Activated T-helper 1 cell treated with anti-CD3 and anti-CD28 coated beads, Interleukin-12 subunit alpha, Interleukin-12 subunit beta, Interleukin-2, Interleukin-4 antibody, amounts not matched to agents 30 ng/mL and 10 ng/mL and 1 ng/mL, durations not matched to agents 14 hours and 24 hours and 36 hours (primary cell): Measurements from ENCODE around the gene CCR6. TPM values are rescaled to one million over a fixed set of nuclear protein-coding genes. Genes with fewer than 3 reads are reported as not detected.

ENCODE experiments used
- DNase-seq: peaks from one replicate; pipeline ENCODE4 v3.0.0; 2021; ENCODE audit warnings: low spot score
- H3K27ac Mint-ChIP-seq: one replicate; pipeline ENCODE4 v1.8.0; 2021; ENCODE audit warnings: mild to moderate bottlenecking, mixed read lengths
- H3K27me3 Mint-ChIP-seq: one replicate; pipeline ENCODE4 v1.8.0; 2022; ENCODE audit warnings: mild to moderate bottlenecking, moderate library complexity, mixed read lengths; ENCODE audit not compliant: insufficient read depth
- H3K36me3 Mint-ChIP-seq: one replicate; pipeline ENCODE4 v1.8.0; 2021; ENCODE audit warnings: low read depth, mixed read lengths
- H3K4me1 Mint-ChIP-seq: one replicate; pipeline ENCODE4 v1.8.0; 2021; ENCODE audit warnings: low read depth, mixed read lengths
- H3K4me3 Mint-ChIP-seq: one replicate; pipeline ENCODE4 v1.8.0; 2021; ENCODE audit warnings: mild to moderate bottlenecking, moderate library complexity, mixed read lengths
- H3K9me3 Mint-ChIP-seq: one replicate; pipeline ENCODE4 v1.8.0; 2021; ENCODE audit warnings: mixed read lengths
- intact Hi-C: fragments of 100-400 bp; cut with micrococcal nuclease; formaldehyde crosslinking; loops from one replicate; pipeline ENCODE4 v1.15.1; 2024
- total RNA-seq: library from RNA; stranded (reverse); gene quantifications from 2 replicates; pipeline ENCODE4 v1.2.3, GENCODE V29; 2022

CCR6 gene
- total RNA-seq, 1 donor from 2014 or later = not detected

DNA sequence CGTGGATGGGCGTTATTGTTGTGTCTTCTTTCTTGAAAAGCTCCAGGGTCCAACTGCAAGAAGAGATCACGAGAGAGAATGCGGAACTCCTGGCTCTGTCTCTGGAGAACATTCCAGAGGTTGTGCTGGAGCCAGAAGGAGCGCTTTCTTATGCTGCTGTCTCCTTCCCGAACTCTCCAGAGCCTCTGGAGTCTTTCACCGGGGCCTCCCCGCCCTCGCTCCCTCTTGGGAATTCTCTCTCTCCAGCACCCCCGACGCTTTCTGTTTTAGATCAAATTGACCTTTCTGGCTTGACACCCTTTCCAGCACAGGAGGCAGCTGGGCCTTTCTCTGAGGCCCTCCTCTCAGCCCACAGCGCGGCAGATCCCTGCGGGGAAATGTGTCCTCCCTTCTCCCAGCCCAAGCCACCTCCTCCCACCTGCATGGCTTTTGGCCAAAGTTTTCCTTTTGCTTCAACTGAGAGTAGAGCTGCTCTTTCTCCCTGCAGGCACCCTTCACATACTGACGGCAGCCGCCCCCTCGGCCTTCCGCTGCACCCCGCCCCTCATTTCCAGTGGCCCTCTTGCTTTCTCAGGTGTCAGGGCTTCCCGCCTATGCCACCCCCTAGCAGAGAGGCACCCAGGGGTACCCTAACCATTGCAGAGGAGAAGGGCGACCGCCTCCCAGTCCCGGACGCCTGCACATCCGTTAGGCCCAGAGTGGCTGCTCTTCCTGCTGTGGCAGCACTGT, 6.6 kb upstream of the CCR6 start:
- Mint-ChIP-seq H3K4me3 (no peak overlapping the region), H3K9me3 (no peaks in the 10 kb centered on the region), H3K36me3 (no peaks in the 10 kb centered on the region), H3K27ac (no peak overlapping the region), H3K4me1 (no peaks in the 10 kb centered on the region), H3K27me3 (peaks cover 6% of the 10 kb centered on the region)
- DNase-seq = no peak
- intact Hi-C loops = no loop called here

DNA sequence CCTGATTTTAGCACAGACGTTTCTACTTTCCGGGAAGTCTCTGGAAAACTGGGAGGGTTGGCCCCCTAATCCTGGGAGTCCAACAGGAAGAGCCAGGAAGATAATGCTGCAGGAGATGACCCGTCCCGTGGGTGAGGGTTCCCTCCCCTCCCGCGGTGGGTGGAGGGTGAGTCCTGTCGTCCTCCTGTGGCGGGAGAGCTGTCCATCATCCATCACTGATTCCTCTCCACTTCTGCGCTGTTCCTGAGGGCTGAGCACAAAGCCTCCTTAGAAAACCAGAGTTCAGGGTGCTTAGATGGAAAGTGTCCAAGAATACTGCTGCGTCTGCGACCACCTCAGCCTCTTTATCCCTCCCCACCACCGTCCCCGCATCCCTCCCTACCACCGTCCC, 6.1 kb upstream of the CCR6 start:
- DNase-seq = no peak
- Mint-ChIP-seq H3K4me1 (no peaks in the 10 kb centered on the region), H3K36me3 (no peaks in the 10 kb centered on the region), H3K27me3 (peaks cover 8% of the 10 kb centered on the region), H3K27ac (no peak overlapping the region), H3K4me3 (no peak overlapping the region), H3K9me3 (no peaks in the 10 kb centered on the region)
- intact Hi-C loops = no loop called here

DNA sequence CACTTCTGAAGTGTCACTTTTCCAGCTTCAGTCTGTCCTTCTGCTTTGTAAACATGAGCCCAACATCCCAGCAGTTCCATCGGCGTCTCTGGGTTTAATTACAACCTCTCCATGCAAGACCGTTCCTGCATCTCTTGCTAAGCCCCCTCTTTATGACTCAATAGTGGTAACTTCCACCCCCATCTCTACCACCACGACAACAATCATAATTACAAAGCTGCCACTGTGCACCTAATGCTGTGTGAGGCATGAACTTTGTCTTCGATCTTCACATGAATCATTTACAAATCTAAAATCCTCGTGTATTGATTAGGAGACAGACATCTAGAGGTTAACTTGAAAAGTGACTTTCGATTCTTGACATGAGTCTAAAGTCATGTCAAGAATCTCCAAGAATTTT, 4.9 kb upstream of the CCR6 start:
- DNase-seq = no peak
- Mint-ChIP-seq H3K9me3 (no peaks in the 10 kb centered on the region), H3K36me3 (no peaks in the 10 kb centered on the region), H3K4me1 (no peaks in the 10 kb centered on the region), H3K27ac (no peak overlapping the region), H3K27me3 (peaks cover 3% of the 10 kb centered on the region), H3K4me3 (no peak overlapping the region)
- intact Hi-C loops = no loop called here

DNA sequence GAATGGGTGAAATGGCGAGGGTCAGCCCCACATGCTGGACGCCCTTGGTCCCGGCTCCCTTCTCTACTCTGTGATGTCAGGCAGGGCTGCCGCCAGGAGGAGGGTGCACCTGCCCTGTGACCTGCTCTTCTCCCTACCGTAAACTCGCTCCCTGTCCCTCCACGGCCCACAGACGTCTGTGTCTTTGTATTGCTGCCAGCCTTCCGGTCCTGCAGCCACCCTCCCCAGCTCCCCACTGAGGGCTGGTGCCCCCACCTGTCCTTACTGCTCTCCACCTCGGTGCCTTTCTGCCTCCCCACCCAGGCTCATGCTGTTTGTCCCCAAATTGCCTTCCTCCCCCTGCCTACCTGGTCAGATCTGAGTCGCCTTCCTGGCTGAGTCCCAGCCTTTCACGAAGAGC, 4.1 kb upstream of the CCR6 start:
- no peaks in the 10 kb centered on the region for H3K9me3 Mint-ChIP-seq
- no peaks in the 10 kb centered on the region for H3K4me1 Mint-ChIP-seq
- H3K27me3 Mint-ChIP-seq = peaks cover 5% of the 10 kb centered on the region
- H3K36me3 Mint-ChIP-seq = no peaks in the 10 kb centered on the region
- no peak overlapping the region for H3K27ac Mint-ChIP-seq
- no peak overlapping the region for H3K4me3 Mint-ChIP-seq
- intact Hi-C loops = no loop called here
- DNase-seq = no peak

GRCh38 chr6:167119670-167120582, 3.0 kb upstream of the CCR6 start:
- peaks cover 7% of the 10 kb centered on the region for H3K27me3 Mint-ChIP-seq
- no peak for DNase-seq
- intact Hi-C loops = no loop called here
- H3K36me3 Mint-ChIP-seq = no peaks in the 10 kb centered on the region
- no peak overlapping the region for H3K4me3 Mint-ChIP-seq
- H3K27ac Mint-ChIP-seq = no peak overlapping the region
- no peaks in the 10 kb centered on the region for H3K9me3 Mint-ChIP-seq
- H3K4me1 Mint-ChIP-seq = no peaks in the 10 kb centered on the region

DNA sequence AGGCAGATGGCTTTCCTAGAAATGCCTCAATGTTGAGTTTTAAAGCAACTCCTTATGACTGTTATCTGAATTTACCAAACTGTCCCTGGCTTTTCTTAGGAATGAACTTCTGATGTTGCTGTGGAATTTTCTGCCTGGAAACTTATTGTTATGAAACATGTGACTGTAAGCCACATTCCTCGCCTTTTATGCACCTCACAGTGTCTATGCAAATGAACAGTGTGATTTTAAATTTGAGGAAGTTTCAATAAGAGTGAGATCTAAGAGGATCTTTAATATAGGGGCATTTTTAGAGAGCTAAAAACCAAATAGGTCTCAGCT, 2.4 kb upstream of the CCR6 start:
- intact Hi-C loops = no loop called here
- Mint-ChIP-seq H3K4me3 (no peak overlapping the region), H3K4me1 (no peaks in the 10 kb centered on the region), H3K27me3 (peaks cover 7% of the 10 kb centered on the region), H3K27ac (no peak overlapping the region), H3K9me3 (no peaks in the 10 kb centered on the region), H3K36me3 (no peaks in the 10 kb centered on the region)
- DNase-seq = no peak

GRCh38 chr6:167121335-167121841, 1.5 kb upstream of the CCR6 start:
- Mint-ChIP-seq H3K36me3 (no peaks in the 10 kb centered on the region), H3K27me3 (peaks cover 7% of the 10 kb centered on the region), H3K4me1 (no peaks in the 10 kb centered on the region), H3K4me3 (no peak overlapping the region), H3K9me3 (no peaks in the 10 kb centered on the region), H3K27ac (no peak overlapping the region)
- no peak for DNase-seq
- intact Hi-C loops = no loop called here

- H3K27me3 Mint-ChIP-seq = peaks cover 7% of the 10 kb centered on the region
- intact Hi-C loops = no loop called here
- no peaks in the 10 kb centered on the region for H3K4me1 Mint-ChIP-seq
- H3K9me3 Mint-ChIP-seq = no peaks in the 10 kb centered on the region
- H3K4me3 Mint-ChIP-seq = no peak overlapping the region
- no peaks in the 10 kb centered on the region for H3K36me3 Mint-ChIP-seq
- no peak overlapping the region for H3K27ac Mint-ChIP-seq
- no peak for DNase-seq
Measured at GRCh38 chr6:167122041-167122826, 662 bp upstream of the CCR6 start.

- DNase-seq = no peak
- Mint-ChIP-seq H3K27me3 (peaks cover 7% of the 10 kb centered on the region), H3K36me3 (no peaks in the 10 kb centered on the region), H3K9me3 (no peaks in the 10 kb centered on the region), H3K4me3 (no peak overlapping the region), H3K4me1 (no peaks in the 10 kb centered on the region), H3K27ac (no peak overlapping the region)
- intact Hi-C loops = no loop called here
Measured at GRCh38 chr6:167124753-167125152, 1.9 kb downstream of the CCR6 start.

DNA sequence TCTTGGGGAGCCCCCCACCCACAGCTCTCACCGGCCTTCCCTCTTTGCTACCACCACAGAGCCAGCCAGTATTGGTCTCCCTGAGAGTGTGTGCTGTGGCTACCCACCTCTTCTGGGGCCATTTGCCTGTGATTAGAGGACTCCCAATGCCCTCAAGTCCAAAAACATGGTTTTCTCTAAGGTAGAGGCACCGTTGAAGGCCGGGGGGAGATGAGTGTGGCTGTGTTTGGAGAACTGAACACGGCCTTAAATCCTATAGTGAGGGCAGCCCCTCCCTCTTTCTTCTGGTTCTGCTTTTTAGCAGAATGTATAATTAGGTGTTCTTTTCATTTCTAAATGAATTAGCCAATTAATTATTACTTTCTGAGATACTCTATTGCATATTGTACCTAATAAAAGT, 2.5 kb downstream of the CCR6 start:
- no peak overlapping the region for H3K4me3 Mint-ChIP-seq
- H3K36me3 Mint-ChIP-seq = no peaks in the 10 kb centered on the region
- H3K9me3 Mint-ChIP-seq = no peaks in the 10 kb centered on the region
- DNase-seq = no peak
- H3K4me1 Mint-ChIP-seq = no peaks in the 10 kb centered on the region
- H3K27me3 Mint-ChIP-seq = peaks cover 7% of the 10 kb centered on the region
- no peak overlapping the region for H3K27ac Mint-ChIP-seq
- intact Hi-C loops = no loop called here

- H3K4me3 Mint-ChIP-seq = no peak overlapping the region
- intact Hi-C loops = no loop called here
- no peaks in the 10 kb centered on the region for H3K4me1 Mint-ChIP-seq
Measured at GRCh38 chr6:167125855-167126349, 3.0 kb downstream of the CCR6 start.

DNA sequence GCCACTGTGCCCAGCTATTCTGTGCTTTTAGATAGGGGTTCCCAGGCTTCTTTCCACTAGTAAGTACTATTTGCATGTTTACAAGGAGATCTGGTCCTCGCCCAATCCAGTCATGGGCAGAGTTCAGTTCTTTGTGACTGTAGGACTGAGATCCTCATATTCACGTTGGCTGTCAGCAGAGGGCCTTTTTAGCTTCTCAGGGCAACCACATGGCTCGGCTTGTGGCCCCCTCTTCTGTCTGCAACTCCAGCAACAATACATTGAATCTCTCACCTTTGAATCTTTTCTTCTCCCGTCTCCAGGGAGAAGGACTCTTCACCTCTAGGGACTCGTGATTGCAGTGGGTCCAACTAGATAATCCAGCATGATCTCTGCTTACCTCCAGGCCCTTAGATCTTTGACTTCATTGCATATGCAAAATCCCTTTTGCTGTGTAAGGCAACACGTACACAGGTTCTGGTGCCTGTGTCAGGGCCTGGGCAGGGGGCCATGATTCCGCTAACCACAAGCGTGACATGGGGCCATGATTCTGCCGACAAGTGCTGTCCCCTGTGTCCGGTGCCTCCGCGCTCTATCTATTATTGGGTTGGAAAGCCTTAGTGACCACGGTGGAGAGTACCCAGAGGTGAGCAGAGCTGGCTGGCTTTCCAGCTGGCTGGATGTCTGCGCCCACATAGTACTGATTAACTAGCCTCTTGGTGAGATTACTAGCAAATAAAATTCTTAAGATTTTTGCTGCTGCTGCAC, 5.1 kb downstream of the CCR6 start:
- no peak for DNase-seq
- Mint-ChIP-seq H3K4me1 (no peaks in the 10 kb centered on the region), H3K27me3 (peaks cover 4% of the 10 kb centered on the region), H3K36me3 (no peaks in the 10 kb centered on the region), H3K4me3 (no peak overlapping the region), H3K27ac (no peak overlapping the region), H3K9me3 (no peaks in the 10 kb centered on the region)
- intact Hi-C loops = no loop called here

More at GRCh38 chr6:167125855-167126349, 3.0 kb downstream of the CCR6 start:
- DNase-seq = no peak
- H3K27me3 Mint-ChIP-seq = peaks cover 7% of the 10 kb centered on the region
- no peaks in the 10 kb centered on the region for H3K36me3 Mint-ChIP-seq
- no peaks in the 10 kb centered on the region for H3K9me3 Mint-ChIP-seq
- no peak overlapping the region for H3K27ac Mint-ChIP-seq
